Panc1 (cell line): ENCODE results near the gene ZCCHC2.

ENCODE experiments used
- CTCF ChIP-seq: fragments of 450-650 bp; IDR thresholded peaks from 2 replicates; pipeline ENCODE4 v1.5.1; 2017; ENCODE audit warnings: mild to moderate bottlenecking
- POLR2AphosphoS5 ChIP-seq: IDR thresholded peaks from 2 replicates; pipeline ENCODE4 v1.6.1; 2012; ENCODE audit warnings: mild to moderate bottlenecking, low read depth, low read length, moderate library complexity
- REST ChIP-seq, 2 experiments: IDR thresholded peaks; 2 replicates each; pipeline ENCODE4 v1.6.1; 2011 to 2012; ENCODE audit warnings: low read depth in 2 of 2, control low read depth in 1 of 2, low read length in 1 of 2, mild to moderate bottlenecking in 1 of 2, moderate library complexity in 1 of 2; ENCODE audit not compliant: insufficient read depth in 1 of 2
- SIN3A ChIP-seq: IDR thresholded peaks from 2 replicates; pipeline ENCODE4 v1.6.1; 2012; ENCODE audit warnings: low read depth, mild to moderate bottlenecking, low read length, moderate library complexity, borderline replicate concordance; ENCODE audit not compliant: insufficient read depth
- TCF7L2 ChIP-seq: IDR thresholded peaks from 2 replicates; pipeline ENCODE4 v1.6.1; 2011; ENCODE audit warnings: mild to moderate bottlenecking, low read depth, low read length, inconsistent platforms

- no peak for TF ChIP-seq CTCF
- no peak for TF ChIP-seq POLR2AphosphoS5
- TF ChIP-seq REST (IDR thresholded peaks at IDR 0.05; ENCODE audit: insufficient read depth in 1 of 2, low read depth in 2 of 2, low read length in 1 of 2) = no peak
- no peak for TF ChIP-seq SIN3A
- TF ChIP-seq TCF7L2 = no peak
These were observed 83.3 kb downstream of the ZCCHC2 start for GRCh38 chr18:62606106-62606505.
